Chondrocyte (in vitro differentiated cells): ENCODE data around the gene PPP1R3E. TPM values are rescaled to one million over a fixed set of nuclear protein-coding genes. Genes with fewer than 3 reads are reported as not detected.
A peak's percentile ranks its signal among the peaks of the same experiment; 100 is the strongest.

Experiments used
- DNase-seq: peaks from one replicate; pipeline ENCODE4 v3.0.0; 2021; ENCODE audit warnings: mixed read lengths, low spot score
- H3K27ac Mint-ChIP-seq: one replicate; pipeline ENCODE4 v1.8.0; 2021; ENCODE audit warnings: mild to moderate bottlenecking, moderate library complexity, mixed read lengths; ENCODE audit not compliant: unreplicated experiment
- H3K27me3 Mint-ChIP-seq: 2 replicates; pipeline ENCODE4 v1.8.0; 2021; ENCODE audit warnings: low read depth, mixed read lengths
- H3K36me3 Mint-ChIP-seq: 2 replicates; pipeline ENCODE4 v1.8.0; 2021; ENCODE audit warnings: low read depth, mixed read lengths
- H3K4me1 Mint-ChIP-seq: 2 replicates; pipeline ENCODE4 v1.8.0; 2021; ENCODE audit warnings: low read depth, mild to moderate bottlenecking, mixed read lengths
- H3K4me3 Mint-ChIP-seq: one replicate; pipeline ENCODE4 v1.8.0; 2021; ENCODE audit warnings: mild to moderate bottlenecking, moderate library complexity, mixed read lengths; ENCODE audit not compliant: unreplicated experiment
- H3K9me3 Mint-ChIP-seq: 2 replicates; pipeline ENCODE4 v1.8.0; 2021; ENCODE audit warnings: low read depth, mixed read lengths
- total RNA-seq: library from RNA; stranded (reverse); gene quantifications from 3 replicates; pipeline ENCODE4 v1.2.1, GENCODE V29; 2021
- TF ChIP-seq, protein P1 (sequence below): fragments of 200-600 bp; sonication (generic); IDR thresholded peaks from 2 replicates; pipeline ENCODE4 v1.5.0; 2021; ENCODE audit warnings: antibody characterized with exemption, mild to moderate bottlenecking, moderate library complexity

Gene PPP1R3E
- total RNA-seq, 1 donor from 2014 or later, result 11.2 TPM

GRCh38 chr14:23347406-23348296, 45.0 kb upstream of the PPP1R3E start:
- Mint-ChIP-seq H3K27me3 (no peaks in the 10 kb centered on the region), H3K4me3 (no peak overlapping the region), H3K36me3 (peaks cover 7% of the 10 kb centered on the region), H3K9me3 (no peaks in the 10 kb centered on the region), H3K4me1 (peaks cover 4% of the 10 kb centered on the region), H3K27ac (no peak overlapping the region)
- TF ChIP-seq, protein P1, sequence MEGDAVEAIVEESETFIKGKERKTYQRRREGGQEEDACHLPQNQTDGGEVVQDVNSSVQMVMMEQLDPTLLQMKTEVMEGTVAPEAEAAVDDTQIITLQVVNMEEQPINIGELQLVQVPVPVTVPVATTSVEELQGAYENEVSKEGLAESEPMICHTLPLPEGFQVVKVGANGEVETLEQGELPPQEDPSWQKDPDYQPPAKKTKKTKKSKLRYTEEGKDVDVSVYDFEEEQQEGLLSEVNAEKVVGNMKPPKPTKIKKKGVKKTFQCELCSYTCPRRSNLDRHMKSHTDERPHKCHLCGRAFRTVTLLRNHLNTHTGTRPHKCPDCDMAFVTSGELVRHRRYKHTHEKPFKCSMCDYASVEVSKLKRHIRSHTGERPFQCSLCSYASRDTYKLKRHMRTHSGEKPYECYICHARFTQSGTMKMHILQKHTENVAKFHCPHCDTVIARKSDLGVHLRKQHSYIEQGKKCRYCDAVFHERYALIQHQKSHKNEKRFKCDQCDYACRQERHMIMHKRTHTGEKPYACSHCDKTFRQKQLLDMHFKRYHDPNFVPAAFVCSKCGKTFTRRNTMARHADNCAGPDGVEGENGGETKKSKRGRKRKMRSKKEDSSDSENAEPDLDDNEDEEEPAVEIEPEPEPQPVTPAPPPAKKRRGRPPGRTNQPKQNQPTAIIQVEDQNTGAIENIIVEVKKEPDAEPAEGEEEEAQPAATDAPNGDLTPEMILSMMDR, result no peak
- no peak for DNase-seq

- H3K27ac Mint-ChIP-seq, result no peak overlapping the region
- DNase-seq, result no peak
- peaks cover 7% of the 10 kb centered on the region for H3K36me3 Mint-ChIP-seq
- no peaks in the 10 kb centered on the region for H3K27me3 Mint-ChIP-seq
- H3K4me3 Mint-ChIP-seq, result no peak overlapping the region
- H3K9me3 Mint-ChIP-seq, result no peaks in the 10 kb centered on the region
- H3K4me1 Mint-ChIP-seq, result peaks cover 3% of the 10 kb centered on the region
- TF ChIP-seq, protein P1, result no peak
Measured at GRCh38 chr14:23346693-23347405, 44.2 kb upstream of the PPP1R3E start.

DNA sequence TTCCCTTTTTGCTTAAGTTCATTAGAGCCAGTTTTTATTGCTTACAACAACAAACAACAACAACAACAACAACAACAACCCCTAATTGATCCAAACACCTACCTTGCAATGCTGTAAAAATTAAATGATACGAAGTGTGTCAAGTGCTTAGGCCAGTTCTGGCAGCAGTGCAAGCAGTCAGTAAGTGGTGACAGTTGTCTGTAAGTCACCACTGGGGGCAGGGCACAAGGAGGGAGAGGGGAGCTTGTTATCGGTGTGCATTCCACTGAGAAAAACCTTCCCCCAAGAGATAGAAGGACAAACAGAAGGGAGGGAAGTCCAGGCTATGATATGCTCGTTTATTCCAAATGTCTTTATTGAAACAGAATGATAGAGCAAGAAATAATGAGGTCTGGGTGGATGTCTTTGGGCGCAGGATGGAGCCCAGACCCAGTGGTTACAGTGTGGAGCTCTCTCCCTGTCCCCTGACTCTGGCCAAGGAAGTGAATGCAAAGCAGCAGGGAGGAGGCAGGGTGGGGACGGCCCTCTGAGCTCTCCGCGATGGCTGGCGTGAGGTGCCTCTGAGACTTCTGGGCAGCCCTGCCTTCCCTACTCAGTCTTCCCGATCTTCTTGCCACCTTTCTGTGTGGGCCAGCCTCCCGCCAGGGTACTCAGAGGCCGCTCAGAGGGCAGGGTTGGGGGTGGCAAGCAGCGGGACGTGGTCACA, 43.5 kb upstream of the PPP1R3E start:
- TF ChIP-seq, protein P1, result no peak
- DNase-seq, result no peak
- Mint-ChIP-seq H3K4me3 (no peak overlapping the region), H3K9me3 (no peaks in the 10 kb centered on the region), H3K4me1 (peaks cover under 1% of the 10 kb centered on the region), H3K27me3 (no peaks in the 10 kb centered on the region), H3K36me3 (peaks cover 7% of the 10 kb centered on the region), H3K27ac (no peak overlapping the region)

- no peaks in the 10 kb centered on the region for H3K27me3 Mint-ChIP-seq
- no peak for DNase-seq
- peaks cover 8% of the 10 kb centered on the region for H3K9me3 Mint-ChIP-seq
- H3K4me3 Mint-ChIP-seq, result no peak overlapping the region
- no peak overlapping the region for H3K27ac Mint-ChIP-seq
- H3K36me3 Mint-ChIP-seq, result peaks cover 4% of the 10 kb centered on the region
- TF ChIP-seq, protein P1, result peak; percentile 50
- no peaks in the 10 kb centered on the region for H3K4me1 Mint-ChIP-seq
Measured at GRCh38 chr14:23344481-23344880, 41.8 kb upstream of the PPP1R3E start.
